Frontal cortex (tissue), 4 donors: ENCODE measurements around the gene HNRNPL. TPM values are rescaled to one million over a fixed set of nuclear protein-coding genes. Genes with fewer than 3 reads are reported as not detected.
"Not testable (repeated sequence)": the region's sequence is repeated elsewhere in the genome, so short reads cannot be mapped to it uniquely, and the experiment has no call there.

ENCODE experiments used
- DNase-seq, 2 donors: peaks; one replicate each; pipeline ENCODE4 v3.0.0; 2012; ENCODE audit warnings: low spot score in 2 of 2
- FAIRE-seq: peaks from 2 replicates; lab custom pipeline; 2012; peaks lifted over from hg19 to GRCh38; lab: Jason Lieb, UNC
- total RNA-seq: library from RNA; depleted of rRNA; stranded (reverse); fragments of >200 nt; gene quantifications from one replicate; pipeline ENCODE4 v1.2.3, GENCODE V29; 2014
- donor health status: control.
- donor health status: control.
- donor health status: control.

Gene HNRNPL
- total RNA-seq, 1 donor from 2014 or later, result 372 TPM

DNA sequence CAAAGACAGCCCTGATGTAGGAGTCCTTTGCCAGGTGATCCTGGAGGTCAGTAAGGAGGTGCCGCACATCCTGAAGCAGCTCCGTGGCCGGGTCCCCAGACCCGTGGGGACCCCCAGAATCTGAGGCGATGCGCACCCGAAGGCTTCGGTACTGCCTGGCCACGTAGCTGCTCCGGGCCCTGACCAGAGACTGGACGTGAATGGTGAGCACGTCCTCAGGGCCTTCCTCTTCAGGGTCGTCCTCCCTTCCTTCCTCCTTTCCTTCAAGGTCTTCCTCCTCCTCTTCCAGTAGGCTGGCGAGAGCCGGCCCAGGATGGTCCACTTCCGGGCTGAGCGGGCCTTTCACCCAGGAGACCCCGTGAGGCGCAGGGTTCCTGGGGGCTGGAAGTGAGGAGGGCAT, 20.8 kb upstream of the HNRNPL start:
- no peak for DNase-seq
- no peak for FAIRE-seq

DNA sequence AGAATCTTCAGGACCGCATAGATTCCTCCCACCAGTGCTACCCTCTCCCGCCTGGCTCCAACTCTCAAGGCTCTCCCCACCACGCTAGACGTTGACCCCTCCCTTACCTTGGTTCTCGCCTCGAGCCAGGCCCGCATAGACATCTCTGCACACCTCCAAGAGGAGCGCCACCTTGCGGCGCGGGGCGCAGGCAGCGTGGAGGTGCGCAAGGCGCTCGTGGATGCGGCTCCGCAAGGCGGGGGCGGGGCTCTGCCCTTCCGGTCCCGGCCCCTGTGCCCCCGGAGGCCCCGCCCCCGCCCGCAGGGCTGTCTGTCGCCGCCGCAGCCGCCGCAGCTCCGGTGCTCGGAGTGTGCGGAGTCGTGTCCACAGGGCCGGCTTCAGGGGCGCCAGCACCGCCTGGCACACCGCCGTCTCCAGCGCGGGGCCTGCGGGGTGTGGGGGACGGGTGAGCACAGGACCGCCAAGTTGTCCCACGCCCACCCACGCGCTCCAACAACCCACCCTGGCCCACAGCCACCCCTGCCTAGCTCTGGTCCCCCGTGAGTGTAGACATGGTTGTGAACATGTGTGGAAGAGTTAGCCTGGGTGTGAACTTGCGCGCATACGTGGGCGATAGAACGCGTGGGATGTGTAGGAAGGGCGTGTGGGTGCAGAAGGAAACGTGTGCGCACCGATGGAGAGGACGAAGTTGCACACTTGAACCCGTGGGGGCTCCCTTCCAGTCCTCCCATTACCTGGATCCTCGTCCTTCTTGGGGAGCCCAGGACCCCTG, 20.2 kb upstream of the HNRNPL start:
- peak; percentile 73 to 87 for DNase-seq
- FAIRE-seq, result no peak

DNA sequence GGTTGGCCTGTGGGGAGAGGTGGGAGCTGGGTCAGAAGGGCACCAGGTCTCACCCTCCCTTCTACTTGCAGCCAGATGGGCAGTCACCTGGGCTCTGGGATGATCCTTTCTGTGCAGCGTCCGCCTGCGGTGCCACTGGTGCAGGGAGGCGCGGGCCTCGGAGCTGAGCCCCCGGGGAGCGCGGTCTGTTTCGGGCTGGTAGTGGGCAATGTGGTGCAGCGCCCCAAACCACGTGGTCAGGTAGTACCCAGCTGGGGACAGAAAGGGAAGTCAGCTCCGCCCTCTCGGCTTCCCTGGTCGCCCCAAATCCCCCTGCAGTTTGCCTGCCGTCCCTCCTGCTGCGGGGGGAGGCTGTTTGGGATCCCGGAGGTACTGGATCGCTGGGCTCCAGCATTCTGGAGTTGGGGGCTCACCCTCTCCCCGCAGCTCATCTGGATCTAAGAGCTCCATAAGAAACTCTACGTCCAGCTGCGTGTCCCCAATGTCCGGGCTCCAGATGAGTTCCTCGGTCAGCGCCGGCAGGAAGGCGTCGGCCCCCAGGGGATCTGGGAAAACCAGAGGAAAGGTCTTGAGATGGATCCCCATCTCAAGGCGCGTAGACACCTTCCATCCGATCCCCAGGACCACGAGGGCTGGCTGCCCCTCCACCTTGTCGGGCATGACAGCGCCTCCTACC, 19.5 kb upstream of the HNRNPL start:
- FAIRE-seq (no peak), DNase-seq (peak in 1 of 2 donors; percentile 50)

DNA sequence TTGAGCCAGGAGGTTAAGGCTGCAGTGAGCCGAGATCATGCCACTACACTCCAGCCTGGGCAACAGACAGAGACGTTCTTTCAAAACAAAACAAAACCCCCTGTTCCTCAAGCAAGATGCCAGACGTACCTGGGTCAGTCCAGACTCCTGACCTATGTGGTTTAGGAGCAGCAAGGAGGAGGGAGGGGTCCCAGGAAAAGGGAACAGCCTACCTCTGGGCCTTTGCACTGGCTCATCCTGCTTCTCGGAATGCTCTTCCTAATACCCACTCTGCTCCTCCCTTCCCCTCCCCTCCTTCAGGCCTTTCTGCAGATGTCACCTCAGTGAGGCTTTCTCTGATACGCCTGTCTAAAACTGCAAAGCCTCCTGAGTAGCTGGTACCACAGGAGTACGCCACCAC, 18.8 kb upstream of the HNRNPL start:
- FAIRE-seq (no peak), DNase-seq (no peak)

DNA sequence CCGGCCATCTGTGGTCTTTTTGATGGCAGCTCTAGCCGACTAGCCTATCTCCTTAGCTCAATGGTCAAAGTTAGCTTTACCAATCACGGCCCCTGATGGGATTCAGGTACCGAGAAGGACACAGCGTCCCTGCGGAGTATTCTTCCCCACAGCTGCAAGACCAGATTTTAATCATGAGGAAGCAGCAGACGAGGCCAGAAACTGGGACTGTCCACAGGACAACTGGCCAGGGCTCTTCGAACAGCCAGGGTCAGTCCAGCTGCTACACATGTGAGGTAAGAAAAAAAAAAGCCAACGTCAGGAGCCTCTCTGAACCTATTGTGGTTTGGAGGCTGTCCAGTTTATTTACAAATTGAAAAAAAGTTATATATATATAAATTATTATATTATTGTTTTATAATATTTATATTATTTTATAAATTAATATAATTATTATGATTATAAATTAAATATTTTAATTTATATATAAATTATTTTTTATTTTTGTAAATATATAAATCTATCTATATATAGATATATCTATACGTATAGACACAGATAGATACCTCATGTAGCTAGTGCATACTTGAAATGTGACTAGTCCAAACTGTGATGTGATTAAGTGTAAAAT, 17.5 kb upstream of the HNRNPL start:
- DNase-seq (no peak), FAIRE-seq (peak; percentile 47)

DNA sequence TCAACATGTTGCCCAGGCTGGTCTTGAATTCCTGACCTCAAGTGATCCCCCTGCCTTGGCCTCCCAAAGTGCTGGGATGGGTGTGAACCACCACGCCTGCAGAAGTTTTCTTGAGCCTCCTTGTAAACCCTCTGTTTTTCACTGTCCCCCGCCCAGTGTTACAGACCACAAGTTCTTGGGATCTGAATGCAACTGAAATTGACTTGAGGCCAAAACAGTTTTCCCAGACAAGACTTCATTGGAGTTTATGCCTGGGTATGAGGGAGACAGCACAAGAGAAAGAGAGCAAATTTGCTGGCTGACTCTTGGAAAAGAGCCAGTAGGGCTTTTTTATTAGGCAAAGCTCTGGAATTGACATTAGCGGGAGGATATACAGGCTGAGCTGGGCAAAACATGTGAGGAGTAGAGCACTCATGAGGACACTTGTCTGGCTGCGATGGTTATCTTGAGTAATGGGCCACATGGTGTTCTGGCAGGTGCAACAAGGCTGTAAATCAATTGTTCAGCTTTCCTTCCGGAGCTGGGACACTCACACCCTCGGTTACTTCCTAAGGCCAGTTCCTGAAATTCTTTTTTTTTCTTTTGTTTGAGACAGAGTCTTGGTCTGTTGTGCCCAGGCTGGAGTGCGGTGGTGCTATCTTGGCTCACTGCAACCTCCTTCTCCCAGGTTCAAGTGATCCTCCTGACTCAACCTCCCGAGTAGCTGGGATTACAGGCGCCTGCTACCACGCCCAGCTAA, 12.7 kb upstream of the HNRNPL start:
- no peak for FAIRE-seq
- no peak for DNase-seq

DNA sequence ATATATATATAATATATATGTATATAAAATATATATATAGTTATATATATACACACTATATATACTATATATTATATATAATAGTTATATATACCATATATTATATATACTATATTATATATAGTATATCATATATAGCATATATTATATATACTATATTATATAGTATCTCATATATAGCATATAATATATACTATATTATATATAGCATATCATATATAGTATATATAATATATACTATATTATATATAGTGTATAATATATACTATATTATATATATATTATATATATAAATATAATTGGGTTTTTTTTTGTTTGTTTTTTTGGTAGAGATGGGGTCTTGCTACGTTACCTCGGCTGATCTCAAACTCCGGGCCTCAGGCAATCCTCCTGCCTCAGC, 11.6 kb upstream of the HNRNPL start:
- FAIRE-seq, result no peak
- DNase-seq, result no peak

DNA sequence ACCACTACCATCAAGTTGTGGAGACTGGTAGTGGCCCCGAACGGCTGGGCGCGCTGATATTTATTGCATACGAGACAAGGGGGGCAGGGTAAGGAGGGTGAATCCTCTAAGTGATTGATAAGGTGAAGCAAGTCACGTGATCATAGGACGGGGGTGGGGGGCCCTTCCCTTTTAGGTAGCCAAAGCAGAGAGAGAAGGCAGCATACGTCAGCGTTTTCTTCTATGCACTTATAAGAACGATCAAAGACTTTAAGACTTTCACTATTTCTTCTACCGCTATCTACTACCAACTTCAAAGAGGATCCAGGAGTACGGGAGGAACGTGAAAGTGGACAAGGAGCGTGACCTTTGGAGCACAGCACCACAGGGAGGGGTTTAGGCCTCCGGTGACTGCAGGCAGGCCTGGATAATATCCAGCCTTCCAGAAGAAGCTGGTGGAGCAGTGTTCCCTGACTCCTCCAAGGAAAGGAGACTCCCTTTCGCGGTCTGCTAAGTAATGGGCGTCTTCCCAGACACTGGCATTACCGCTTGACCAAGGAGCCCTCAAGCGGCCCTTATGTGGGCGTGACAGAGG, 9.9 kb upstream of the HNRNPL start:
- DNase-seq, FAIRE-seq: not testable (repeated sequence)

DNA sequence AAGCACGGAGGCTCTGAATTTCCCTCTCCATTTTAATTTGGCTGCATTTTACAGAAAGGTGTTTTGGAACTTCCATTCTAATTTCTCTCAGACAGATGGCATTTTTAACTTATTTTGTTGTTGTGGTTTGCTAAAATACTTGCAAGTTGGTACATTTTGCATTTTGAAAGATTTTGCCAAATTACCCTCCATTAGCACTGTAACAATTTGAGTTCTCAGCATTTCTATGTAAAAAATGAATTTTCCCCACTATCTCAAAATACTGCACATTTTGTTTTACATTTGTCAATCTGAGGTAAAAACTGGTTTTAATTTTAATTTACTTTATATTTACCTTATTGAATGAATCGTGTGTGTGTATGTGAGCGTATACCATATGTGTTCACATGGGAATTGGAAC, 7.0 kb upstream of the HNRNPL start:
- DNase-seq (no peak), FAIRE-seq (no peak)

DNA sequence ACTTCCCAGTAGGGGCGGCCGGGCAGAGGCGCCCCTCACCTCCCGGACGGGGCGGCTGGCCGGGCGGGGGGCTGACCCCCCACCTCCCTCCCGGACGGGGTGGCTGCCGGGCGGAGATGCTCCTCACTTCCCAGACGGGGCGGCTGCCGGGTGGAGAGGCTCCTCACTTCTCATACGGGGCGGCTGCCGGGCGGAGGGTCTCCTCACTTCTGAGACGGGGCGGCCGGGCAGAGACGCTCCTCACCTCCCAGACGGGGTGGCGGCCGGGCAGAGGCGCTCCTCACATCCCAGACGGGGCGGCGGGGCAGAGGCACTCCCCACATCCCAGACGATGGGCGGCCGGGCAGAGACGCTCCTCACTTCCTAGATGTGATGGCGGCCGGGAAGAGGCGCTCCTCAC, 6.0 kb upstream of the HNRNPL start:
- DNase-seq, FAIRE-seq: not testable (repeated sequence)

DNA sequence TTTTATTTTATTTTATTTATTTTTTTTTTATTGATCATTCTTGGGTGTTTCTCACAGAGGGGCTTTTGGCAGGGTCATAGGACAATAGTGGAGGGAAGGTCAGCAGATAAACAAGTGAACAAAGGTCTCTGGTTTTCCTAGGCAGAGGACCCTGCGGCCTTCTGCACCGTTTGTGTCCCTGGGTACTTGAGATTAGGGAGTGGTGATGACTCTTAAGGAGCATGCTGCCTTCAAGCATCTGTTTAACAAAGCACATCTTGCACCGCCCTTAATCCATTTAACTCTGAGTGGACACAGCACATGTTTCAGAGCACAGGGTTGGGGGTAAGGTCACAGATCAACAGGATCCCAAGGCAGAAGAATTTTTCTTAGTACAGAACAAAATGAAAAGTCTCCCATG, 5.2 kb upstream of the HNRNPL start:
- FAIRE-seq, result not testable (repeated sequence)

DNA sequence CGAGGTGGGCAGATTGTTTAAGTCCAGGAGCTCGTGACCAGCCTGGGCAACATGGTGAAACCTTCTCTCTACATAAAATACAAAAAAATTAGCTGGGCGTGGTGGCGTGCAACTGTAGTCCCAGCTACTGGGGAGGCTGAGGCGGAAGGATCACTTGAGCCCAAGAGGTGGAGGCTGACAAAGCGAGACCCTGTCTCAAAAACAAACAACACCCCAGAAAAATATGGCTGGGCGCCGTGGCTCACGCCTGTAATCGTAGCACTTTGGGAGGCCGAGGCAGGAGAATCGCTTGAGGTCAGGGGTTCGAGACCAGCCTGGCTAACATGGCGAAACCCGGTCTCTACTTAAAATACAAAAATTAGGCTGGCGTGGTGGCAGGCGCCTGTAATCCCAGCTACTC, 3.4 kb upstream of the HNRNPL start:
- DNase-seq (no peak), FAIRE-seq (no peak)

More for the DNA sequence above, 5.2 kb upstream of the HNRNPL start:
- not testable (repeated sequence) for DNase-seq

DNA sequence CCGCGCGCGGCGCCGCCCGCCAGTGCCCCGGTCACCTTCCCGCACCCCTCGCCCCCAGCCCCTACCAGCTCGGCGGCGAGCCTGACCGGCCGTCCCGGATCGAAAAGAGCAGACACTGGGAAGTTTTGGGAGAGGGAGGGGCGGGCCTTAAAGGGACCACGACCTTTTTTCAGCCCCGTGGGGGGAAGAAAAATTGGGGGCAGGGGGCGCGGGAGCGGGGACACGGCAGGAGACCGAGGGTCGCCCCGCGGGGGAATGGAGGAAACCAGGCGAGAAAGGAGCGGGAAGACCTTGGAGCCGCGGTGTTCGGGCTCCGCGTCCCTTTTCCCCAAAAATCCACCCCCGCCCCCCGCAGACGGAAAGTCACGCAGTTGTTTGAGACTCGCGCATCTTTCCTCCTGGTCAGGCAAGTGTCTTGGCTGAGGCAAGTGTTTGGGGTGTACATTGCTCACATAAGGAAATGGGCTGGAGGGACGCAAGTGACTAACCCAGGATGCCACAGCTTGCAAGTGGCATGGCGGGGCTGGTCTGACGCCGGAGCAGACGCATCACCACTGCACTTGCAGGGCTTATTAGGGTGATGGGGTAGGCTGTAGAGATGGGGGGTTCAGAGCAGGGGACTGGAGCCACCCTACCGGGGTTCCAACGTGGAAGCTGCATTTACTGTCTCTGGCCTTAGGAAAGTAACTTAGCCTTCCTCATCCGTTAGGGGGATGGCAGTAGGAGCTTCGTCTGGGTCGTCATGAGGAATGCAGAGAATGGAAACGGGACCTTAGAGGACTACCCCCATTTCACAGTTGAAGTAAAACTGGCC, 2.7 kb upstream of the HNRNPL start:
- peak in 1 of 2 donors; percentile 47 for DNase-seq
- FAIRE-seq, result no peak

DNA sequence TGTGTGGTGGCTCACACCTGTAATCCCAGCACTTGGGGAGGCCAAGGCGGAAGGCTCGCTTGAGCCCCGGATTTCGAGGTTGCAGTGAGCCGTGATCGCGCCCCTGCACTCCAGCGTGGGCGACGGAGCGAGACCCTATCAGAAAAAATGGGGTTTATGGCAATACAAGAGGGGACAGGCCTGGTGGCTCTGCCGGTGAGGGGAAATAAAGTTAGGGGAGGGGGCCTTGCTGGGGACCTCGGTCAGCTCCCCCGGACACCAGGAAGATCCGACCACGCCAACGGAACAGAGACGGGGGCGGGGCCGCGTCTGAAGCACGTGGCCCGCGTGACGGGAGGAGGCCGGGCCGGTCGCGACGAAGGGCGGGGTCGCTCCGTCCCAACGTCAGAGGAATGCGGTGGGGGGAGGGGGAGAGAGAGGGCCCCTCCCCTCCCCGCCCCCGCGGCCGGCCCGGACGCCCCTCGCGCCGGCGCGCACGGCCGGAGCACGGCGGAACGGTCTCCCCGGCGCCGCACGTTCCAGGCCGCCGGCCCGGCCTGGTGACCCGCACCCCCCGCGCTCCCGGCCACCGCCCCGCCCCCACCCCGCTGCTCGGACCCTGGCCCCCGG, 1.9 kb upstream of the HNRNPL start:
- FAIRE-seq (no peak), DNase-seq (peak; percentile 95 to 98)

DNA sequence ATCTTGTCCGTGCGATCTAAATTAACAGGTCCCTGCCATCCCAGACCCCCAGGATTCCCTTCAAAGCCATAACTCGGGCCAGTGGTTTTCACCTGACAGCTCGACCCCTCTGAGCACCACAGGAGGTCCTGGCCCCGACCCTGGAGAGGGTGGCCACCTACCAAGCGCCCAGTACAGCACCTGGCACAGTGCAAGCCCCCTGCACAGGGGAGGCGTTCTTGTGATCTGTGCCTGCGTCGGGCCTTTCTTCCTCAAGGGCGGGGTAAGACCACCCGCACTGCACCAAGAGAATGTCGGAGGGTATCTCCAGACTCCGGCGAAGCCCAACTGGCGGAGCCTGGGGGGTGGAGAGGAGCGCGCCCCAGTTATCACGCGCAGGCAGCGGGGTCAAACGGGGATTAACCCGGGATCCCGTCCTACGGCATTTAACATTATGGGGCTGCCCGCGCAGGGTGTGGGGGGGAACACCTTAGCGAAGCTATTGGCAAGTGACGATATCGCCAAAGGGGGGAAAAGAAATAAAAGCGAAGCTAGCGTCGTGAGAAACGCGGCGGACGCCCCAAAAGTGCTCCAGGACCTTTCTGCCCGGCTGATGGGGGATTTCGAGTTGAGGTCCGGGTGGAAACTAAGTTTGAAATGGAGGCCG, 1.3 kb upstream of the HNRNPL start:
- DNase-seq (no peak), FAIRE-seq (no peak)

DNA sequence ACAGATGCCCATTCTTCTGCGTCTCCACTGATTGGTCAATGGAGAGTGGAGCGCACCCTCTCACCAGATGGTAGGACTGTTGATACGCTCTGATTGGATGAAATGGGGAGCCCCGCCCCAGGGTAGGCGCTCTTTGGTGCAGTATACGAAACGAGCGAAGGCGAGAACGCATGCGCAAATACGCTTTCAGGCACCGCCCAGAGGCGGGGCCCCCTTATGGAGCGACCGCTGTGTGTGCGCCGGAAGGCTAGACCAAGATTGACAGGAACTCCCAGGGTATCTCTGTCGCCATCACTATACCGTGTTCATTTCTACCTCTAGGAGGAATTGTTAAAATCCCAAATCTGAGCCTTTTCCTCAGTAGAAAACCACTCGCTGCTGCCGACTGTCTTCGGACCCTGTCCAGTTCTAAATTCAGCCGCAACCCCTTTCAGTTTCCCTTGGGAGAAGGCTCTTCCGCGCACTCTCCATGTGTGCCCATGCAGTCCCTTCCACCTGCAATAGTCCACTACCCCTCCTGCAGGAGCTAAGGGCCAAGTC, 720 bp upstream of the HNRNPL start:
- DNase-seq (peak in 1 of 2 donors; percentile 96), FAIRE-seq (no peak)

DNA sequence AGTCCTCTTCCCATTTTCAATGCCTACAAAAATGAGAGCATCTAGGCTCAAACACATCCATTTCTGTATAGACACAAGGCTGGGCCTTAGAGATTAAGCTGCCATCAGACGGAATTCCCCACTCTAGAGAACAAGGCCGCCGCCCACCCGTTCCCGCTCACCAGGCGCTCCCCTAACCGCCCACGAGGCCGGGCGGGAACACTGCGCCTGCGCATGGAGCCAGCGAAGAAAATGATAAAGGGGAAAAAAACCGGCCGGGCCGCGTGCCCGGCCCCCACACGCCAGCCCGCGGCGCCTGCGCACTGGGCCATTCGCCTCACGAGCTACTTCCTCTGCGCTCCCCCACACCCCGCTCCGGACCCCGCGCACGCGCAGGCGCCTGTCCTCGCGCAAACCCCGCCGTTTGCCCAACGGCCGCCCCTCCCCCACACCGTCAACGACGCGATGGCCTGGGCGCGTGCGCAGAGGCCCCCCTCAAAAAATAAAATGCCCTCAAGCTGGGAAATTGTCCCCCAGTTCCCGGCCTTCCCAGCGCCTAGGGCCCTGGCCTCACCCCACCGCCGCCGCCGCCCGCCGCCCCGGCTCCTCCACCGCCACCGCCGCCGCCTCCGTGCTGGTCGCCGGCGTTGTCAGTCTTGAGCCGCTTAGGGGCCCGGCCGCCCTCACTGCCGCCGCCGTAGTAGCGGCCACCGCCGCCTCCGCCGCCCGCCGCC, 483 bp downstream of the HNRNPL start:
- FAIRE-seq (no peak), DNase-seq (peak; percentile 91 to 93)
